Fibroblast of lung (primary cell): ENCODE results near the gene MCF2L2.

Experiments used
- CTCF ChIP-seq, 2 donors: IDR thresholded peaks in 1 of 2; conservative IDR thresholded peaks in 1 of 2; 1 replicate in 1 of 2; 2 replicates in 1 of 2; pipeline ENCODE4 v1.5.1; 2011 to 2012; ENCODE audit warnings: low read length in 2 of 2, control low read depth in 1 of 2, inconsistent platforms in 1 of 2, low read depth in 1 of 2, mild to moderate bottlenecking in 1 of 2
- EZH2 ChIP-seq: IDR thresholded peaks from 2 replicates; pipeline ENCODE4 v1.5.1; 2012; ENCODE audit warnings: low read length, control low read depth, mild to moderate bottlenecking; ENCODE audit errors: missing control alignments

DNA sequence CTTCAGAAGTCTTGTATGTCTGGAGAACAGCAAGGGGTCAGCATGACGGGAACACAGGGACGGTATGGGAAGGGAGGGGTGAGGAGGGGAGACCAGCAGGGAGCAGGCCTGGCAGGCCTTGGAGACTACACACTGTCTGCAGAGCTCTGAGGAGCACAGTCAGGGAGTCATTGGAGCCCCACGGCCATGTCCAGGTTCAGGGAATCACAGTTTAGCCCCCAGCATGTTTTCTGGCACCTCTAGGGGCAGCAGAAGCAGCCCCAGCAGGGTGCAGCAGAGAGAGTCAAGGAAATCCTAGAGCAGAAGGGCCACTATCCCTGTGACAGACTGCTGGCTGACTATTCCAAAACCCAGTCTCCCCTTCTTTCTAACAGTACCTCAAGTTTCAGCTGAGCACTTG is 269.1 kb downstream of the MCF2L2 start:
- no peak for TF ChIP-seq EZH2
- peak in 1 of 2 donors; percentile 18 for TF ChIP-seq CTCF (conservative IDR thresholded peaks at IDR 0.05 in 1 of 2, IDR thresholded peaks at IDR 0.05 in 1 of 2; ENCODE audit: low read depth in 1 of 2, low read length in 2 of 2)
